K562 (cell line): ENCODE data around the gene RIT1. TPM values are rescaled to one million over a fixed set of nuclear protein-coding genes. Genes with fewer than 3 reads are reported as not detected.

ENCODE experiments used
- BDP1 ChIP-seq: IDR thresholded peaks from 3 replicates; pipeline ENCODE4 v1.6.1; 2011; ENCODE audit not compliant: insufficient read length, insufficient read depth
- BRF2 ChIP-seq: IDR thresholded peaks from 3 replicates; pipeline ENCODE4 v1.6.1; 2011; ENCODE audit warnings: borderline replicate concordance, mild to moderate bottlenecking; ENCODE audit not compliant: insufficient read length, insufficient read depth
- CBX2 ChIP-seq: fragments of 200-600 bp; sonication (generic); IDR thresholded peaks from one replicate; pipeline ENCODE4 v1.6.1; 2012; ENCODE audit warnings: mild to moderate bottlenecking, low read length, inconsistent platforms; ENCODE audit not compliant: insufficient read depth, poor library complexity, severe bottlenecking
- FIP1L1 ChIP-seq: fragments of 200-400 bp; formaldehyde crosslinking; IDR thresholded peaks from 2 replicates; pipeline ENCODE4 v1.6.1; 2018; ENCODE audit warnings: mild to moderate bottlenecking, low read depth, low read length; ENCODE audit not compliant: poor library complexity, severe bottlenecking
- GMEB1 ChIP-seq: fragments of 250-450 bp; sonication (Bioruptor Pico); IDR thresholded peaks from 2 replicates; pipeline ENCODE4 v1.4.0; 2020; ENCODE audit warnings: mild to moderate bottlenecking
- LARP7 ChIP-seq: fragments of 450-650 bp; IDR thresholded peaks from 2 replicates; pipeline ENCODE4 v1.6.1; 2016
- NFYB ChIP-seq: IDR thresholded peaks from 2 replicates; pipeline ENCODE4 v1.6.1; 2011; ENCODE audit warnings: mild to moderate bottlenecking, moderate library complexity; ENCODE audit not compliant: insufficient read length; ENCODE audit errors: extremely low read depth
- RFX1 ChIP-seq: fragments of 450-650 bp; IDR thresholded peaks from 2 replicates; pipeline ENCODE4 v1.6.1; 2016; ENCODE audit warnings: mild to moderate bottlenecking, moderate library complexity
- ZNF764 ChIP-seq: fragments of 250-450 bp; sonication (Bioruptor Pico); IDR thresholded peaks from 2 replicates; pipeline ENCODE4 v1.4.0; 2020; ENCODE audit warnings: low read depth, mild to moderate bottlenecking, moderate library complexity
- ZNF785 ChIP-seq: fragments of 250-450 bp; sonication (Bioruptor Pico); IDR thresholded peaks from 2 replicates; pipeline ENCODE4 v1.4.0; 2020; ENCODE audit warnings: mild to moderate bottlenecking
- polyA plus RNA-seq, 8 experiments: library from polyadenylated mRNA; depleted of rRNA in 4 of 8; stranded (reverse) in 5 of 8; unstranded in 3 of 8; fragments of >200 nt; fragmentation: Nextera tagmentation in 2 of 8; fragmentation: Illumina TruSeq in 1 of 8; extraction: Ambion mirVana in 2 of 8; extraction: Trizol in 1 of 8; gene quantifications; 2 replicates each; pipeline versions ENCODE4 v1.2.1 to v1.2.3, GENCODE V29; 2011 to 2014; ENCODE audit warnings: inconsistent platforms in 1 of 8, missing spikeins in 1 of 8
- total RNA-seq, 7 experiments: library from RNA; depleted of rRNA in 6 of 7; stranded (reverse); fragments of >200 nt in 6 of 7; fragmentation: Illumina TruSeq in 2 of 7; extraction: Trizol in 2 of 7; gene quantifications; 2 replicates each; pipeline versions ENCODE4 v1.2.1 to v1.2.3, GENCODE V29; 2011 to 2021; ENCODE audit warnings: low replicate concordance in 1 of 7
- TF ChIP-seq, protein P1 (sequence below): fragments of 450-650 bp; IDR thresholded peaks from 2 replicates; pipeline ENCODE4 v1.6.1; 2016; ENCODE audit warnings: low read depth, mild to moderate bottlenecking, moderate library complexity
- TF ChIP-seq, protein P2 (sequence below): fragments of 450-650 bp; IDR thresholded peaks from 2 replicates; pipeline ENCODE4 v1.6.1; 2016
- TF ChIP-seq, protein P3 (sequence below): fragments of 450-650 bp; formaldehyde crosslinking; IDR thresholded peaks from 2 replicates; pipeline ENCODE4 v1.4.0; 2020; ENCODE audit warnings: mild to moderate bottlenecking
- TF ChIP-seq, protein P4 (sequence below): fragments of 250-450 bp; sonication (Bioruptor Pico); IDR thresholded peaks from 2 replicates; pipeline ENCODE4 v1.5.0; 2022; ENCODE audit warnings: mild to moderate bottlenecking

RIT1 gene
- total and polyA plus RNA-seq, 9 of the 15 experiments (the other 6 are each of a cell fraction or from before 2014, with no cell fraction given) = 13.5 to 57.6 (median 22.9) TPM

- TF ChIP-seq, protein P1, sequence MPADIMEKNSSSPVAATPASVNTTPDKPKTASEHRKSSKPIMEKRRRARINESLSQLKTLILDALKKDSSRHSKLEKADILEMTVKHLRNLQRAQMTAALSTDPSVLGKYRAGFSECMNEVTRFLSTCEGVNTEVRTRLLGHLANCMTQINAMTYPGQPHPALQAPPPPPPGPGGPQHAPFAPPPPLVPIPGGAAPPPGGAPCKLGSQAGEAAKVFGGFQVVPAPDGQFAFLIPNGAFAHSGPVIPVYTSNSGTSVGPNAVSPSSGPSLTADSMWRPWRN = no peak; the same call in none of the 2 replicates
- peak; percentile 3 for TF ChIP-seq NFYB
- TF ChIP-seq ZNF785 = no peak
- peak; percentile 91 for TF ChIP-seq GMEB1 (CRISPR knock-in tag)
- no peak for TF ChIP-seq BRF2
- TF ChIP-seq ZNF764 (CRISPR knock-in tag) = no peak
- TF ChIP-seq LARP7 = peak; percentile 85
- TF ChIP-seq, protein P2, sequence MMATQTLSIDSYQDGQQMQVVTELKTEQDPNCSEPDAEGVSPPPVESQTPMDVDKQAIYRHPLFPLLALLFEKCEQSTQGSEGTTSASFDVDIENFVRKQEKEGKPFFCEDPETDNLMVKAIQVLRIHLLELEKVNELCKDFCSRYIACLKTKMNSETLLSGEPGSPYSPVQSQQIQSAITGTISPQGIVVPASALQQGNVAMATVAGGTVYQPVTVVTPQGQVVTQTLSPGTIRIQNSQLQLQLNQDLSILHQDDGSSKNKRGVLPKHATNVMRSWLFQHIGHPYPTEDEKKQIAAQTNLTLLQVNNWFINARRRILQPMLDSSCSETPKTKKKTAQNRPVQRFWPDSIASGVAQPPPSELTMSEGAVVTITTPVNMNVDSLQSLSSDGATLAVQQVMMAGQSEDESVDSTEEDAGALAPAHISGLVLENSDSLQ = peak; percentile 99
- TF ChIP-seq FIP1L1 = no peak
- TF ChIP-seq RFX1 = 0 out of 2 replicates have a peak, but pooled peaks have one; percentile 21
- TF ChIP-seq, protein P3, sequence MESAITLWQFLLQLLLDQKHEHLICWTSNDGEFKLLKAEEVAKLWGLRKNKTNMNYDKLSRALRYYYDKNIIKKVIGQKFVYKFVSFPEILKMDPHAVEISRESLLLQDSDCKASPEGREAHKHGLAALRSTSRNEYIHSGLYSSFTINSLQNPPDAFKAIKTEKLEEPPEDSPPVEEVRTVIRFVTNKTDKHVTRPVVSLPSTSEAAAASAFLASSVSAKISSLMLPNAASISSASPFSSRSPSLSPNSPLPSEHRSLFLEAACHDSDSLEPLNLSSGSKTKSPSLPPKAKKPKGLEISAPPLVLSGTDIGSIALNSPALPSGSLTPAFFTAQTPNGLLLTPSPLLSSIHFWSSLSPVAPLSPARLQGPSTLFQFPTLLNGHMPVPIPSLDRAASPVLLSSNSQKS (CRISPR knock-in tag) = no peak
- no peak for TF ChIP-seq CBX2
- no peak for TF ChIP-seq BDP1
- TF ChIP-seq, protein P4, sequence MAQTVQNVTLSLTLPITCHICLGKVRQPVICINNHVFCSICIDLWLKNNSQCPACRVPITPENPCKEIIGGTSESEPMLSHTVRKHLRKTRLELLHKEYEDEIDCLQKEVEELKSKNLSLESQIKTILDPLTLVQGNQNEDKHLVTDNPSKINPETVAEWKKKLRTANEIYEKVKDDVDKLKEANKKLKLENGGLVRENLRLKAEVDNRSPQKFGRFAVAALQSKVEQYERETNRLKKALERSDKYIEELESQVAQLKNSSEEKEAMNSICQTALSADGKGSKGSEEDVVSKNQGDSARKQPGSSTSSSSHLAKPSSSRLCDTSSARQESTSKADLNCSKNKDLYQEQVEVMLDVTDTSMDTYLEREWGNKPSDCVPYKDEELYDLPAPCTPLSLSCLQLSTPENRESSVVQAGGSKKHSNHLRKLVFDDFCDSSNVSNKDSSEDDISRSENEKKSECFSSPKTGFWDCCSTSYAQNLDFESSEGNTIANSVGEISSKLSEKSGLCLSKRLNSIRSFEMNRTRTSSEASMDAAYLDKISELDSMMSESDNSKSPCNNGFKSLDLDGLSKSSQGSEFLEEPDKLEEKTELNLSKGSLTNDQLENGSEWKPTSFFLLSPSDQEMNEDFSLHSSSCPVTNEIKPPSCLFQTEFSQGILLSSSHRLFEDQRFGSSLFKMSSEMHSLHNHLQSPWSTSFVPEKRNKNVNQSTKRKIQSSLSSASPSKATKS (CRISPR knock-in tag) = no peak
Measured at GRCh38 chr1:155934097-155934935, 23.2 kb upstream of the RIT1 start, which contains the start of gene KHDC4 (continued).
